ENCODE results near the gene DENND1A. TPM values are rescaled to one million over a fixed set of nuclear protein-coding genes. Genes with fewer than 3 reads are reported as not detected.

The DENND1A gene
- total and polyA plus RNA-seq, 4 experiments from 2014 or later: 1.4 to 14.2 (median 9.9) TPM

- Mint-ChIP-seq H3K4me3 (peak overlapping the region in 1 of 8 donors; percentile 17), H3K36me3 (peaks cover 21 to 45% of the 10 kb centered on the region in 2 donors), H3K4me1 (peaks cover 0 to 8% (median 0%) of the 10 kb centered on the region in 4 donors)
Observed at GRCh38 chr9:123727332-123727731, 202.6 kb downstream of the DENND1A start.

GRCh38 chr9:123725389-123725788, 204.5 kb downstream of the DENND1A start:
- DNase-seq: no peak
- Histone ChIP-seq H3K4me3 (ENCODE audit: low read length in 2 of 2) (no peak overlapping the region), H3K27me3 (ENCODE audit: insufficient read depth, low read length) (no peaks in the 10 kb centered on the region), H3K36me3 (ENCODE audit: insufficient read depth, low read length) (no peaks in the 10 kb centered on the region), H3K4me1 (ENCODE audit: insufficient read depth, low read length) (no peaks in the 10 kb centered on the region), H3K9me3 (ENCODE audit: control insufficient read depth in 1 of 2, low read length in 2 of 2) (no peaks in the 10 kb centered on the region), H3K27ac (ENCODE audit: low read depth, low read length) (no peak overlapping the region)
- Mint-ChIP-seq H3K27me3 (no peaks in the 10 kb centered on the region), H3K36me3 (peaks cover 32 to 58% of the 10 kb centered on the region in 2 donors), H3K9me3 (peaks cover 7 to 28% (median 21%) of the 10 kb centered on the region in 8 donors), H3K4me3 (no peak overlapping the region), H3K27ac (no peak overlapping the region), H3K4me1 (peaks cover 0 to 8% (median 2%) of the 10 kb centered on the region in 4 donors)
- intact Hi-C loops (cut with micrococcal nuclease): no loop called here
- ChIA-PET POLR2A (ENCODE audit: partially characterized antibody) (no interaction called here), CTCF (ENCODE audit: partially characterized antibody) (no interaction called here)

More at GRCh38 chr9:123727332-123727731, 202.6 kb downstream of the DENND1A start:
- intact Hi-C loops (cut with micrococcal nuclease): no loop called here
- no peak overlapping the region for H3K4me3 ChIP-seq (ENCODE audit: low read length in 2 of 2)
- H3K27me3 ChIP-seq (ENCODE audit: insufficient read depth, low read length): no peaks in the 10 kb centered on the region
- ChIA-PET POLR2A (ENCODE audit: partially characterized antibody) (no interaction called here), CTCF (ENCODE audit: partially characterized antibody) (interaction anchor here (1.2 kb wide), 1 partner anchor 9 kb away, joined by 3 read pairs; no protein-coding TSS in a partner anchor)
- H3K36me3 ChIP-seq (ENCODE audit: insufficient read depth, low read length): no peaks in the 10 kb centered on the region
- H3K4me1 ChIP-seq (ENCODE audit: insufficient read depth, low read length): no peaks in the 10 kb centered on the region
- Mint-ChIP-seq H3K9me3 (peaks cover 4 to 16% (median 13%) of the 10 kb centered on the region in 8 donors), H3K27me3 (no peaks in the 10 kb centered on the region), H3K27ac (no peak overlapping the region)
- H3K27ac ChIP-seq (ENCODE audit: low read depth, low read length): no peak overlapping the region
- no peaks in the 10 kb centered on the region for H3K9me3 ChIP-seq (ENCODE audit: control insufficient read depth in 1 of 2, low read length in 2 of 2)
- DNase-seq: no peak

GRCh38 chr9:123724211-123724796, 205.6 kb downstream of the DENND1A start:
- H3K27me3 ChIP-seq (ENCODE audit: insufficient read depth, low read length): no peaks in the 10 kb centered on the region
- intact Hi-C loops (cut with micrococcal nuclease): no loop called here
- no peak overlapping the region for H3K27ac ChIP-seq (ENCODE audit: low read depth, low read length)
- no peaks in the 10 kb centered on the region for H3K9me3 ChIP-seq (ENCODE audit: control insufficient read depth in 1 of 2, low read length in 2 of 2)
- no peak for DNase-seq
- peaks cover 6 to 34% (median 21%) of the 10 kb centered on the region in 8 donors for H3K9me3 Mint-ChIP-seq
- no peaks in the 10 kb centered on the region for H3K36me3 ChIP-seq (ENCODE audit: insufficient read depth, low read length)
- peaks cover 34 to 58% of the 10 kb centered on the region in 2 donors for H3K36me3 Mint-ChIP-seq
- H3K4me3 Mint-ChIP-seq: no peak overlapping the region
- no peaks in the 10 kb centered on the region for H3K27me3 Mint-ChIP-seq
- H3K4me1 Mint-ChIP-seq: peaks cover 0 to 8% (median 2%) of the 10 kb centered on the region in 4 donors
- POLR2A ChIA-PET (ENCODE audit: partially characterized antibody): no interaction called here
- no peaks in the 10 kb centered on the region for H3K4me1 ChIP-seq (ENCODE audit: insufficient read depth, low read length)
- CTCF ChIA-PET (ENCODE audit: partially characterized antibody): no interaction called here
- H3K27ac Mint-ChIP-seq: no peak overlapping the region
- H3K4me3 ChIP-seq (ENCODE audit: low read length in 2 of 2): no peak overlapping the region

- no peak overlapping the region for H3K27ac Mint-ChIP-seq
- H3K36me3 Mint-ChIP-seq: peaks cover 33 to 56% of the 10 kb centered on the region in 2 donors
- POLR2A ChIA-PET (ENCODE audit: partially characterized antibody): no interaction called here
- no peaks in the 10 kb centered on the region for H3K36me3 ChIP-seq (ENCODE audit: insufficient read depth, low read length)
- DNase-seq: no peak
- intact Hi-C loops (cut with micrococcal nuclease): no loop called here
- H3K9me3 Mint-ChIP-seq: peaks cover 6 to 34% (median 21%) of the 10 kb centered on the region in 8 donors
- no peak overlapping the region for H3K4me3 Mint-ChIP-seq
- H3K4me1 Mint-ChIP-seq: peaks cover 0 to 8% (median under 1%) of the 10 kb centered on the region in 4 donors
- H3K27me3 ChIP-seq (ENCODE audit: insufficient read depth, low read length): no peaks in the 10 kb centered on the region
- CTCF ChIA-PET (ENCODE audit: partially characterized antibody): no interaction called here
- no peaks in the 10 kb centered on the region for H3K4me1 ChIP-seq (ENCODE audit: insufficient read depth, low read length)
- no peaks in the 10 kb centered on the region for H3K9me3 ChIP-seq (ENCODE audit: control insufficient read depth in 1 of 2, low read length in 2 of 2)
- H3K27me3 Mint-ChIP-seq: no peaks in the 10 kb centered on the region
- no peak overlapping the region for H3K27ac ChIP-seq (ENCODE audit: low read depth, low read length)
- no peak overlapping the region for H3K4me3 ChIP-seq (ENCODE audit: low read length in 2 of 2)
Observed at GRCh38 chr9:123723135-123723875, 206.6 kb downstream of the DENND1A start.

- H3K4me3 Mint-ChIP-seq: no peak overlapping the region
- DNase-seq: no peak
- H3K27ac ChIP-seq (ENCODE audit: low read depth, low read length): no peak overlapping the region
- POLR2A ChIA-PET (ENCODE audit: partially characterized antibody): no interaction called here
- H3K9me3 Mint-ChIP-seq: peaks cover 6 to 34% (median 20%) of the 10 kb centered on the region in 8 donors
- no peaks in the 10 kb centered on the region for H3K36me3 ChIP-seq (ENCODE audit: insufficient read depth, low read length)
- CTCF ChIA-PET (ENCODE audit: partially characterized antibody): no interaction called here
- no peaks in the 10 kb centered on the region for H3K27me3 Mint-ChIP-seq
- no peaks in the 10 kb centered on the region for H3K4me1 ChIP-seq (ENCODE audit: insufficient read depth, low read length)
- H3K4me1 Mint-ChIP-seq: peaks cover 0 to 8% (median under 1%) of the 10 kb centered on the region in 4 donors
- H3K9me3 ChIP-seq (ENCODE audit: control insufficient read depth in 1 of 2, low read length in 2 of 2): no peaks in the 10 kb centered on the region
- intact Hi-C loops (cut with micrococcal nuclease): no loop called here
- no peak overlapping the region for H3K27ac Mint-ChIP-seq
- no peaks in the 10 kb centered on the region for H3K27me3 ChIP-seq (ENCODE audit: insufficient read depth, low read length)
- H3K36me3 Mint-ChIP-seq: peaks cover 33 to 56% of the 10 kb centered on the region in 2 donors
- no peak overlapping the region for H3K4me3 ChIP-seq (ENCODE audit: low read length in 2 of 2)
Observed at GRCh38 chr9:123722378-123722777, 207.5 kb downstream of the DENND1A start.

- POLR2A ChIA-PET (ENCODE audit: partially characterized antibody): no interaction called here
- peaks cover 0 to 8% (median under 1%) of the 10 kb centered on the region in 4 donors for H3K4me1 Mint-ChIP-seq
- H3K27ac Mint-ChIP-seq: no peak overlapping the region
- Histone ChIP-seq H3K9me3 (ENCODE audit: control insufficient read depth in 1 of 2, low read length in 2 of 2) (no peaks in the 10 kb centered on the region), H3K36me3 (ENCODE audit: insufficient read depth, low read length) (no peaks in the 10 kb centered on the region), H3K4me3 (ENCODE audit: low read length in 2 of 2) (no peak overlapping the region), H3K27me3 (ENCODE audit: insufficient read depth, low read length) (no peaks in the 10 kb centered on the region), H3K27ac (ENCODE audit: low read depth, low read length) (no peak overlapping the region), H3K4me1 (ENCODE audit: insufficient read depth, low read length) (no peaks in the 10 kb centered on the region)
- CTCF ChIA-PET (ENCODE audit: partially characterized antibody): interaction anchor here (1.4 kb wide), 1 partner anchor 9 kb away, joined by 3 read pairs; no protein-coding TSS in a partner anchor
- H3K9me3 Mint-ChIP-seq: peaks cover 3 to 25% (median 14%) of the 10 kb centered on the region in 8 donors
- peaks cover 18 to 38% of the 10 kb centered on the region in 2 donors for H3K36me3 Mint-ChIP-seq
- intact Hi-C loops (cut with micrococcal nuclease): no loop called here
- H3K27me3 Mint-ChIP-seq: no peaks in the 10 kb centered on the region
- no peak for DNase-seq
- H3K4me3 Mint-ChIP-seq: no peak overlapping the region
Observed at GRCh38 chr9:123718188-123718587, 211.7 kb downstream of the DENND1A start.

- Histone ChIP-seq H3K4me1 (ENCODE audit: insufficient read depth, low read length) (no peaks in the 10 kb centered on the region), H3K27me3 (ENCODE audit: insufficient read depth, low read length) (no peaks in the 10 kb centered on the region), H3K36me3 (ENCODE audit: insufficient read depth, low read length) (no peaks in the 10 kb centered on the region), H3K9me3 (ENCODE audit: control insufficient read depth in 1 of 2, low read length in 2 of 2) (no peaks in the 10 kb centered on the region), H3K4me3 (ENCODE audit: low read length in 2 of 2) (no peak overlapping the region), H3K27ac (ENCODE audit: low read depth, low read length) (no peak overlapping the region)
- DNase-seq: no peak
- intact Hi-C loops (cut with micrococcal nuclease): no loop called here
- ChIA-PET POLR2A (ENCODE audit: partially characterized antibody) (no interaction called here), CTCF (ENCODE audit: partially characterized antibody) (interaction anchor here (1.4 kb wide), 1 partner anchor 10 kb away, joined by 3 read pairs; no protein-coding TSS in a partner anchor)
- no peaks in the 10 kb centered on the region for H3K27me3 Mint-ChIP-seq
- H3K4me1 Mint-ChIP-seq: peaks cover 0 to 8% (median under 1%) of the 10 kb centered on the region in 4 donors
- no peak overlapping the region for H3K27ac Mint-ChIP-seq
- no peak overlapping the region for H3K4me3 Mint-ChIP-seq
- peaks cover 18 to 32% of the 10 kb centered on the region in 2 donors for H3K36me3 Mint-ChIP-seq
- peaks cover 3 to 21% (median 12%) of the 10 kb centered on the region in 8 donors for H3K9me3 Mint-ChIP-seq
Observed at GRCh38 chr9:123717581-123718175, 212.2 kb downstream of the DENND1A start.
